ENCODE data around the gene RAB7A.
"Not testable (repeated sequence)": the region's sequence is repeated elsewhere in the genome, so short reads cannot be mapped to it uniquely, and the experiment has no call there.

The RAB7A gene

DNA sequence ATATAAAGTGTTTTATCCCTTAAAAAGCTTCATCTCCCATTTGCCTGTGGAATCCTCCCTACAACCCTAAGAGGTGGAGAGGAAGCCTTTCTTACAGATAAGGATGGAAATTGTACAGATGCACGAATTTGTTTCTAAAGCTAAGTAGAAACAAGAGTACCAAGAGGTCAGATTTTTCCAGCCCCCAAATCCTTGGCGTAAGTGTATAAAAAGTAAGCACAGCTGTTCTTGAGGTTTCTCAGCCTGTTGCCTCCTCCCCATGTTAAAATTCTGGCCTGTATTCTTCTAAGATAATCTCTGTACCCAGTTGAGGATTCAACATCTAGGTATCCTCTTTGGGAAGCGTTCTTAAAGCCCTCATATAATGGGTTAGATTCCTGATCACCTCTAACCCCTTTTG is 34.9 kb downstream of the RAB7A start:
- no peak for DNase-seq

DNA sequence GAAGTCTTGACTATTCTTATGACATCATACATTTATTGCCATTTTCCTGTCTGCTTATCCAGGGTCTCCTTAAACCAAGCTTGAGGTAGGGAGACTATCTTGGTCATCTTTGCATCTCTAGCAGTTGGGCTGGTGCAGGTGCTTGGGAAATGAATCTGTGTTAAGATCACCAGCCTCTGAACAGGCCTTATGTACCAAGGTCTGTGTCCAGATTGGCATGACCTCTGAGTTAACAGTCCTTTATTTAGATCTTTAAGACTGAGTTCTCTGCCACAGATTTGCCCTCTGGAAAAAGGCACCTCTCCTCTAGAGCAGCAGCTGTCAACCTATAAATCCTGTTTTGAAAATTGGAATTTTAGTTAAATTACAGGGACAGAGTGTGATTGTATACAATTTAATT is 35.4 kb downstream of the RAB7A start:
- DNase-seq = no peak

DNA sequence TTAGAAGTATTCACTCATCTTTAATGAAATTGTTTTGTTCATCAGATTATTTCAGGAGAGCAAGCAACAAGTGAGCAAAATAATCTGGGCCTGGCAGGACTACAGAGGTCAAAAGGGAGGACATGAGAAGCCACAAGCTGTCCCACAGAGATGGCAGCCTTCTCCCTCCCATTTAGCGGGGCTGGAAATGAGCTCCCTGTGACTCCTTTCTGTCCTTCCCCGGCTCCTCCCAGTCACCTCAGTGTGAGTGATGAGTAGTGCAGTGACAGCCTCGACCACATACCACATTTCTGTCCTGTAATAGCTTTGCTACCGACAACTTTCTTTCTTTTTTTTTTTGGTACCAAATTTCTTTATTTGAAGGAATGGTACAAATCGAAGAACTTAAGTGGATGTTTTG is 38.0 kb downstream of the RAB7A start:
- no peak for DNase-seq

DNA sequence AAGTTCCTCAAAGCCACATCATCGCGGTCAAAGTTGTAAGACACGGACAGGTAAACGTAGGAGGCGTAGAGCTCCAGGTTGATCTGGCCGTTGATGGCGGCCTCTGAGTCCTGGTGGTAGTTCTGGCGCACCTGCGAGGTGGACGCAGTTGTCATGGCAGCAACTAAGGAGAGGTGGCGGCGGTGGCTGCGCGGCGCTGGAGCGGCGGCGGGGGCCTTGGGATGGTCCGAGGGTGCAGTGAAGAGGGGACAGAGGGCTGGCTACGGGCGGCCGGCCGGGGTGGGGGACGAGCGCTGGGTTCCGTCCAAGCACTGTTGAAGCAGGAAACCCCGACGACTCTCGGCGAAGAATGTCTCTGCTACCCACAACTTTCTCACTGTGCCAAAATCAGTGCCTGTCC is 38.9 kb downstream of the RAB7A start:
- no peak for DNase-seq

DNA sequence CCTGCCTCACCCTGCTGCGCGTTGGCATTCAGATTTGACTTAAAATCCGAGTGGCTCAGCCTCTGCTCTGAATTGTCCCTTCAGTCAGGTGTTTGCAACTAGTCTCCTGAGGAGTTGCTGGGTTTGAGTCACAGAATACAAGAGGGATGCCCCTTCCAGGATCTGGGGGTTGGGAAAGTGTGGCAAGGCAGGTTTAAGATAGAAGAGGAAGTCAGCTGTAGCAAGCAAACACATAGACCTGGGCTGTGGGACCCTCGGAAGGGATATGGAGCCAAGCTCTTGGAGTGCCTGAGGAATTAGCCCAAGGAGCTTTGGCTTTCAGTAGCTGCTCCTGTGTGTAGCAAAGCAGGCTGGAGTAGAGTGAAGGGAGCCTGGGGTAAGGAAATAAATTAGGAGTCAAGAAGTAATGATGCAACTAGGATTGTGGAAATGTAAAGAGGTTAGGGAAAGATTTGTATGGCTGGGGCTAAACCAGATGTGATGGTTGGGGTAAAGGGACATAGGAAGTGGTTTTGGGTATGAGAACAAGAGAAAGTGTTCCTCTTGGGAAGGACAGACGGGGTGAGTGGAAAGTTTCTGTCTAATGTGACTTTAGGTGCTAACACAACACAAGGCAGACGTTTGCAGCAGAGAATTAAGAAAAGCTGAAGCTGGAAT is 41.2 kb downstream of the RAB7A start:
- DNase-seq = no peak

DNA sequence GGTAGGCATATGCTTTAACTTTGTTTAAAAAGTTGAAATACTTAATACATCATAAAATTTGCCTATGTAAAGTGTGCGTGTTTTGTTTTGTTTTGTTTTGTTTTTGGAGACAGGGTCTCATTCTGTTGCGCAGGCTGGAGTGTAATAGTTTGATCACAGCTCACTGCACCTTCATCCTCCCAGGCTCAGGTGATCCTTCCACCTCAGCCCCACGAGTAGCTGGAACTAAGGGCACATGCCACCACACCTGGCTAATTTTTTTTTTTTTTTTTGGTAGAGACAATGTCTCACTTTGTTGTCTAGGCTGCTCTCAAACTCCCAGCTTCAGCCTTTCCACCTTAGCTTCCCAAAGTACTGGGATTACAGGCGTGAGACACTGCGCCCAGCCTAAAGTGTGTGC is 42.5 kb downstream of the RAB7A start:
- DNase-seq = no peak

DNA sequence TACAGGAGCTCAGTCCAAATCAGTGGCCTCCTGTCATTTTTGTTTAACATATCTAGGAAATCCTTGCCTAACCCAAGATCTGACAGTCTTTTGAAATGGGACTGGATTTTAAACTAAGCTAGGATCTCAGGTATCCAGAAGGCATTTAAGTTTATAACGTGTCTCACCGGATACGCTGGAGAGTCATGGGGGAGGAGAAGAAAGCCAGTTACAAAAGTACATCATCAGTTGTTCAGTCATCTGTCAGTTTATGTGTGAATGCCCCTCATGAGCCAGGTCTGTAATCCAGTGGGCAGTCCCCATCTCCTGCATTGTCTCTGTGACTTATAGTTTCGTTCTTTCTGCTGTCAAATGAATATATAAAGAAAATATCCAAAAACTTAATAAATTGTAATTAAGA is 44.4 kb downstream of the RAB7A start:
- DNase-seq = no peak

DNA sequence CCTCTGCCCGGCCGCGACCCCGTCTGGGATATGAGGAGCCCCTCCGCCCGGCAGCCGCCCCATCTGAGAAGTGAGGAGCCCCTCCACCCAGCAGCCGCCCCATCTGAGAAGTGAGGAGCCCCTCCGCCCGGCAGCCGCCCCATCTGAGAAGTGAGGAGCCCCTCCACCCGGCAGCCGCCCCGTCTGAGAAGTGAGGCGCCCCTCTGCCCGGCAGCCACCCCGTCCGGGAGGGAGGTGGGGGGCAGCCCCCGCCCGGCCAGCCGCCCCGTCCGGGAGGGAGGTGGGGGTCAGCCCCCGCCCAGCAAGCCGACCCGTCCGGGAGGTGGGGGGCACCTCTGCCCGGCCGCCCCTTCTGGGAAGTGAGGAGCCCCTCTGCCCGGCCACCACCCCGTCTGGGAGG is 47.2 kb downstream of the RAB7A start:
- not testable (repeated sequence) for DNase-seq

DNA sequence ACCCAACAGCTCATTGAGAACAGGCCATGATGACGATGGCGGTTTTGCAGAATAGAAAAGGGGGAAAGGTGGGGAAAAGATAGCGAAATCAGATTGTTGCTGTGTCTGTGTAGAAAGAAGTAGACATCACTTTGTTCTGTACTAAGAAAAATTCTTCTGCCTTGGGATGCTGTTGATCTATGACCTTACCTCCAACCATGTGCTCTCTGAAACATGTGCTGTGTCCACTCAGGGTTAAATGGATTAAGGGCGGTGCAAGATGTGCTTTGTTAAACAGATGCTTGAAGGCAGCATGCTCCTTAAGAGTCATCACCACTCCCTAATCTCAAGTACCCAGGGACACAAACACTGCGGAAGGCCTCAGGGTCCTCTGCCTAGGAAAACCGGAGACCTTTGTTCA is 47.6 kb downstream of the RAB7A start:
- DNase-seq = not testable (repeated sequence)

DNA sequence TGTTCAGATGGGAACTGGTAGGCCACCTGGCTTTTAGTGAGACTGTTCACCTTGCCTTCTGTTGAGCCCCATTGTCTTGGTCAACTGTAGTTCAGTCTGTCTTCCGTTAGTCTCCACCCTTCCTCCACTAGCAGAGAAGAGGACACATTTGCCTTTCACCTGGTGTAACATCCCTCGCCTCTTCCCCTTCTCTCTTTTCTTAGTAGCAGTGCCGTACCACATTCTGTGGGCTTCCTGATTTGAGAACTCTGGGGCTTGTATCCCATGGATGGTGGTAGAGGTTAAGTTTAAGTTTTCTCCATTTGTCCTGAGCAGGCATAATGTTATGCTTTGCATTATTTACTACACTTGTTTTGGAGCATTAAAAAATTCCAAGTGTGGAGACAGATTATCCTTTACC is 49.3 kb downstream of the RAB7A start:
- no peak for DNase-seq

DNA sequence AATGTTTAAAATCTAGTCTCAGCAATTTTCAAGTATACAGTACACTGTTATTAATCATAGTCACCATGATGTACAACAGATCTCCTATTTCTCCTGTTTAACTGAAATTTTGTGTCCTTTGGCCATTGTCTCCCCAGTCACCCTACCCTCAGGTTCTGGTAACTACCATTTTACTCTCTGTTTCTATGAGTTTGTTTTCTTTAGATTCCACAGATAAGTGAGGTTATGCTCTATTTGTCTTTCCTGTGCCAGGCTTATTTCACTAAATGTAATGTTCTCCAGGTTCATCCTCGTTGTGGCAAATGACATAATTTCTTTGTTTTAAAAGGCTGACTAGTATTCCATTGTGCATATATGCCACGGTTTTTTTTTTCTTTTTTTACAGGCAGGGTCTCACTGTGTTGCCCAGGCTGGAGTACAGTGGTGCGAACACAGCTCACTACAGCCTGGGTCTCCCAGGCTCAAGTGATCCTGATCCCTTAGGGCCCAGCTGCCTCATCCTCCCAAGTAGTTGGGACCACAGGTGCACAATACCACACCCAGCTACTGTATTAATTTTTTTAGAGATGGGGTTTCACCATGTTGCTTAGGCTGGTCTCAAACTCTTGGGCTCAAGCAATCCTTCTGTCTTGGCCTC is 50.0 kb downstream of the RAB7A start:
- DNase-seq = no peak

DNA sequence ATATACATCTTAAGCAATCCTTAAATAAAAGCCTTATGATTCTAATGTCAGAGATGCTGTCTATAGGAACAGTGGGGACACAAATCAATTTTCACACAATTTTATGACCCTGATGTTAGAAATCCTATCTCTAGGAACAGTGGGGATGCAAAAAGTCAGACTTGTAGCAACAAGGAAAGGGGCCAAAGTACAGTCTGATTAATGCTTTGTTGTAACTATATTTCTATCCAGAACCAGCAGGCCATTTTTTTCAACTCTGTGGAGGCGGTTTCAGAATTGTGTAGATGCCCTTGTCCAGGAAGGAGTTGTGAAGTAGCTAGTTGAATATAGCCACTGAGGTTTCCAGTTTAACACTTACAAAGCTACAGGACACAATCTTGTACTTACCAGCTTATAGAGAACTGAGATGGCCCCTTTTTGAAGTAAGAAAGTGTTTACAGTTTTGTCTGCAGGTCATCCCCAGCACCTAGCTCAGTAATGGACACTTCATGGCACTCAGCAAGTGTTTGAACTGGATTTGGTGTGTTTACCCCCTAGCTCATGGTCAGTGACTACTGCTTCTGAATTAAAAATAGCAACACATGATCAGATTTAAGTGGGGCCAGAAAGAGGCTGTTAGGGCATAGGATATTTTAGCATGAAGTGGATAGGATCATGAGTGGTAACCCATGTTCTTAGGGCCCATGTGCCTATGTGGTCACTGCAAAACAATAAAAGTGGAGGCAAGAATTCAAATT is 54.3 kb downstream of the RAB7A start:
- DNase-seq = no peak

DNA sequence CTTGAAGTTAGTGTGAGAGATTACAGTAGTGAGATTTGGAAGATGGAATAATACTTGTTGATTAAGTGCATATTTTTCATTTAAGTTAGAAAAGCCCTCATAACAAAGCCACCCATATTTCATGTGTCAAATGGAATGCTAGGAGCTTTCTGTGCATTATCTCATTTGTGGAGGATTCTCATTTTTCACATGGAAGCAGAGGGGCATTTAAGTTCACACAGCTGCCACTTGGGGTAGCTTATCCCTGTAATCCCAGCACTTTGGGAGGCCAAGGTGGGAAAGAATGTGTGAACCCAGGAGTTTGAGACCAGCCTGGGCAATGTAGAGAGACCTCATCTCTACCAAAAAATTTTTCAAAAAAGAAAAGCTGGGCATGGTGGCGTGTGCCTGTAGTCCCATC is 55.2 kb downstream of the RAB7A start:
- DNase-seq = no peak

DNA sequence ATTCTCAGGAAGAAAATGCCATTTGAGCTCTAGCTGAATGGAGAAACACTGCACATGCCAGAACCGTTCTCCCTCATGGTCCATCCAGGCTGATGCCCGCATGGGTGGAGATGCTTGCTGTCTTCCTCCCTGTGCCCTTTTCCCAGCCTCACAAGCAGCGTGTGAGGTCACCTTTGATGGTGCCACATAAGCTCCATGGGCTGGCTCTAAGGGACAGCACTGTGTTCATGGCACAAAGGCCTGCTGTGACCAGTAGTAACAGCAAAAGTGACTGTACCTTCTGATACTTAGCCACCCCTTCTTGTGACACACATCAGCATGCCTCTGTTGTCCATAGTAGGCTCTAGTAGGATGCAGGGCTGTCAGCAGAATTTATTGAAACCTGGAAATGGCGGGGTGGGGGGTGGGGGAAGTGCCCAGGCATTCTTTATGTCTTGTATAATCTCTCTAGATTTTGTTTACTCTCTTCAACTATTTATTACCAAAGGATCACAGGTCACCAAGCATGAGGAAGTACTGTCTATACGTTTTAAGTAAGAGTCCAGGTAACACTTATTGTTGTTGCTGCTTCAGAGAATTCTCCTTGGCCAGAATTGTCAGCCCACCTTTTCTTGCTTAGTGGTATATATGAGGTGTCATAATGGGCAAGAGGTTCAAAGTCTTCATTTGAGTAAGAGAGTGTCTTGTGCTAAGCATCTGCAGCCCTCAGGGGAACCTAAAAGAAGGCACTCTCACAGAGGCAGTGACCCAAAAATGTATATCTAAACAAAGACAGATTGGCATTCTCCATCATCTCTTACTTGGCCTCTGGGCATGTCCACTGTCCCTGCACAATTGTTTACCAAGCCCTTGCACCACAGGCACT is 56.5 kb downstream of the RAB7A start:
- DNase-seq = no peak

DNA sequence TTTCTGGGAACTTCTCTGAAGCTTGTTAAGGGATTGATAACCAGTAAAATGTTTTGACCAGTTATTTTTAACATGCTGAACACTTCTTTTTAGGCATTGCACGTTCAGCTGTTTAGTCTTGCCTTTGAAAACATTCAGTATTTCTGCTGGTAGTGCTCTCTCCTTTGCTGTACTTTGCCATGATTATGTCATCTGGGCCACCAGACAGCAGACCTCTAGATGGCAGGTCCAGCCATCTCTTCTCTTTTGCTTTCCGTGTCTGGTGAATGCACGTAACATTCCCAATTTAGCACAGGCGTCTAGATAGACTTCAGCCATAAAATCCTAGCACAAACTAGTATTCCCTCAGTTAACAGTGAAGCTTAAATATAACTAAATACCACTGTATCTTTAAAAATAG is 57.8 kb downstream of the RAB7A start:
- DNase-seq = no peak

DNA sequence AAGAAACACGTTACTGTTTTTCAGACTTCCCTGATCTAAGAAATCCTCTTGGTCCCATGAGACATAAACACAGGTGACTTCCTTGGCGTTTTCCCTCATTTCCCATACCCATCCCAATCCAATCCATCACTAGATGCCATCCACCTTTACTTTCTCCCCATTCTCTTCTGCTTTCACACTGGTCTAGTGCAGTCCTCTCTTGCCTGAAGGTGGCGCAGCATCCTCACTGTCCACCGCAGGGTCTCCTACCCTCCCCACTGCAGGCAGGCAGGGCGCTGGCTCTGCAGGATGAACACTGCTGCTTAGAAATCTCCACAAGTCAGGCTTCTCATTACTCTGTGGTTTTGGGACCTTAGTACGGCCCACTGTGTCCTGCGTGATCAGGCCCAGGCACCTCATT is 58.2 kb downstream of the RAB7A start:
- no peak for DNase-seq

DNA sequence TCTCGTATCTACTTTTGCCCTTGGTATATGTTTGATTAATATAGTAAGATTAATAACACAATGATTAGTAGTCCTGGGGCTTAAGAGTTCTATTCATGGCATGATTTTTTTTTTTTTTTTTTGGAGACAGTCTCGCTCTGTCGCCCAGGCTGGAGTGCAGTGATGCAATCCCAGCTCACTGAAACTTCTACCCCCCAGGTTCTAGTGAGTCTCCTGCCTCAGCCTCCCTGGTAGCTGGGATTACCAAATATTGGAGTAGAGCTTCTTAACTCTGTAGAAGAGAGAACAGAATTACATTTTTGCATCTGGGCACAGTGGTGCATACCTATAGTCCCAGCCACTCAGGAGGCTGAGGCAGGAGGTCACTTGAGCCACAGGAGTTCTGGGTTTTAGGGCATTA is 58.9 kb downstream of the RAB7A start:
- no peak for DNase-seq

DNA sequence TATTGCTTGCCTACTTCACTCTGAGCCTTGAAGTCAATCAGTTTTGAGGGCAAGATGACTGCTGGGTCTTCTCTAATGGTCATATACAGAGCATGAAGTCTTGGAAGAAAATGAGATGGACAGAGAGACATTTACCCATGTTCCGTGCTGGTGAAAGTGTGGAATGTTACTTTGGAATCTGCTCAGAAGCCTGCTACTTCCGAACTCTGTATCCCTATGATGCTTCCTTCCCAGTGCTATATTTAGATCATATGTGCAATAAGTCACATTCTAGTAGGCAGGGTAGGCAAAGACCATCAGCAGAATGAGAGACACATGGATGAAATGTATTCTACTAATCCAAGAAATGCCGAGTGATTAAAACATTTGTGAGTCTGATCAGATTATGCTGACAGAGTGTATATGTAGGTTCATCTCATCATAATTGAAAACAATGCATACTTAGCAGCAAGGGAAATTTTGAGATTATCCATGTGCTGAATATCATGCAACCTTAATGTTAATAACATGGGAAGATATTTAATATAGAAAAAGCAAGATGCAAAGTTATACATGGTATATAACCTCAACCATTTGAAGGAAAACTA is 60.5 kb downstream of the RAB7A start:
- no peak for DNase-seq

DNA sequence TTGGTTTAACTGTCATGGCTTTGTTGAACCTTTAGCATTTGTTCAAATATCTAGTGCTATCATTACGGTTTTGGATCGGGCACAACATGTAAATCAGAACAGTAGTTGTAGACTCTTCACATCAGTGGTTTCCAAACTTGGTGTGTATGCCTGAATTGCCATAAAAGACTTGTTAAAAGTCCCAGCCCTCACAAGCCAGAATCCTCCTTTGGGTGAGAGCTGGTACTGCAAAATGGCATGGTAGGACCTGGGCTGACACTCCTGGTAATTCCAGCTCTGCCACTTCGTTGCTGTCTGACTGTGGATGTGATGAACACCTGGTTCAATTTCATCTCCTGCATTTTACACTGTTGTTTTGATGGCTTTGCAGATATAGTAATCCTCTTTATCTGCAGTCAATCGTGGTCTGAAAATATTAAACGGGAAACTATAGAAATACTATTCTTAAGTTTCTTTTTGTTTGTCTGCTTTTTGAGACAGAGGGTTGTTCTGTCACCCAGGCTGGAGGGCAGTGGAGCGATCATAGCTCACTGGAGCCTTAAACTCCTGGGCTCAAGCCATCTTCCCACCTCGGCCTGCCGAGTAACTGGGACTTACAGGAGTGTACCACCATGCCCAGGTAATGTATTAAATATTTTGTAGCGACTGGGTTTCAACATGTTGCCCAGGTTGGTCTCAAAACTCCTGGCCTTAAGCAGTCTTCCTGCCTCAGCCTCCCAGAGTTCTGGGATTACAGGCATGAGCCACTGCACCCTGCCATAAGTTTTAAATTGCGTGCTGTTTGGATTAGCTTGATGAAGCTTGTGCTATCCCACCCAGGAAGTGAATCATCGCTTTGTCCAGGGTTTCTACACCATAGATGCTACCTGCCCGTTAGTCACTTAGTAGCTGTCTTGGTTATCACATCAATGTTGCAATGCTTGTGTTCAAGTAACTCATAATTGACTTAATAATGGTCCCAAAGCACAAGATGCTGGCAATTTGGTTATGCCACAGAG is 61.6 kb downstream of the RAB7A start:
- DNase-seq = no peak

DNA sequence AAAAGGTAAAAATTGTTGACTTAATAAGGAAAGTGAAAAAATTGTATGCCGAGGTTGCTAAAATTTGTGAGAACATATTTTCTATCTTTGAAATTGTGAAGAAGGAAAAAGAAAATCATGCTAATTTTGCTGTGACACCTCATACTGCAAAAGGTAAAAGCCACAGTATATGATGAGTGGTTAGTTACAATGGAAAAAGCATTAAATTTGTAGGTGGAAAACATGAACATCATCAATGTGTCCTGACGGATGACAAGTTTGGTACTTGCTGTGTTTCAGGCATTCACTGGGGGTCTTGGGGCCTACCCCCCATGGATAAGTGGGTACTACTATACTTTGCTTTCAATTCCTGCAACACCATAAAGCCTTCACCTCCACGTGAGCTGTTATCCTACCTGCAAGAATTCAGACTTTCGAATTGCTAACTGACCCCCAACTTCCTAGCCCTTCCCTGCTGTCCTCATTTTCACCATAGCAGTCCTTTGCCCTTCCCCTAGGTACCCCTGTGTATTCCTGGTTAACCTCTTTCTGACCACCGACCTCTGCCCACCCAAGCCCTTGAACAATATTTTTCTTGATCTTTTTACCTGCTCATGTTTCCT is 62.4 kb downstream of the RAB7A start:
- DNase-seq = no peak

DNA sequence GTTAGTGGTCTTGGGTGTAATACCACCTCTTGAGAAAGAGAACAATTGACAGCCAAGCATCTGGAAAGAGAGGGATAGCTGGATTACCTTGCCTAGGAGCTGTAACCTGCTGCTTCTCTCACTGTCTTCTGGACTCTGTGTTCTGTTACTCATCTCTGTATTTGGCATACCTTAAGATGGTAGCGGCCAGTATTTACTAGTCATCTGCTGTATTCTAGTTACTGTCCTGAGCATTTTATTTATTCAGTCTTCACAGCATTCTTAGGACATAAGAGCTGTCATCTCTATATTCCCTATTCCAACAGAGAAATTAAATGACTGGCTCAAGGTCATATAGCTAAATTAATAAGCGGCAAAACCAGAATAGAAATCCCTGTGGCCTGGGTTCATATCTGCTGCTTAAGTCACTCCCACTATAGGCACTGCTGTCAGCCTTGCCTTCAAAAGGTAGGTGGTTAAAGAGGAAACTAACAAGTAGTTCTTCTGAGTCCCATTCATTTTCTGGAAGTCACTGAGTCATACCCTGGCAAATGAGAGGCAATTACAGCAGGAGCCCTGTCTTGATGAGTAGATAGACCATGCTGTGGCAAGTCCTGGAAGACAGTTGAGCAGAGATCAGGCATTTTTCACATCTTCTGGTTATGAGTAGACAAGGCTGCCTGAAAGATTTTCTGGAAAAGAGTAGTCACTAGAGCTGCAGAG is 68.2 kb downstream of the RAB7A start:
- DNase-seq = no peak

Measured in T1000 (cell line).